GM21576 (cell line): Measurements from ENCODE around the gene IFIT1.

ENCODE experiments used
- ATAC-seq: cut with Tn5 transposase; IDR thresholded peaks from one replicate; pipeline ENCODE4 v1.9.1; 2021; ENCODE audit warnings: mild to moderate bottlenecking, moderate library complexity; ENCODE audit not compliant: unreplicated experiment

IFIT1 gene, protein sequence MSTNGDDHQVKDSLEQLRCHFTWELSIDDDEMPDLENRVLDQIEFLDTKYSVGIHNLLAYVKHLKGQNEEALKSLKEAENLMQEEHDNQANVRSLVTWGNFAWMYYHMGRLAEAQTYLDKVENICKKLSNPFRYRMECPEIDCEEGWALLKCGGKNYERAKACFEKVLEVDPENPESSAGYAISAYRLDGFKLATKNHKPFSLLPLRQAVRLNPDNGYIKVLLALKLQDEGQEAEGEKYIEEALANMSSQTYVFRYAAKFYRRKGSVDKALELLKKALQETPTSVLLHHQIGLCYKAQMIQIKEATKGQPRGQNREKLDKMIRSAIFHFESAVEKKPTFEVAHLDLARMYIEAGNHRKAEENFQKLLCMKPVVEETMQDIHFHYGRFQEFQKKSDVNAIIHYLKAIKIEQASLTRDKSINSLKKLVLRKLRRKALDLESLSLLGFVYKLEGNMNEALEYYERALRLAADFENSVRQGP

DNA sequence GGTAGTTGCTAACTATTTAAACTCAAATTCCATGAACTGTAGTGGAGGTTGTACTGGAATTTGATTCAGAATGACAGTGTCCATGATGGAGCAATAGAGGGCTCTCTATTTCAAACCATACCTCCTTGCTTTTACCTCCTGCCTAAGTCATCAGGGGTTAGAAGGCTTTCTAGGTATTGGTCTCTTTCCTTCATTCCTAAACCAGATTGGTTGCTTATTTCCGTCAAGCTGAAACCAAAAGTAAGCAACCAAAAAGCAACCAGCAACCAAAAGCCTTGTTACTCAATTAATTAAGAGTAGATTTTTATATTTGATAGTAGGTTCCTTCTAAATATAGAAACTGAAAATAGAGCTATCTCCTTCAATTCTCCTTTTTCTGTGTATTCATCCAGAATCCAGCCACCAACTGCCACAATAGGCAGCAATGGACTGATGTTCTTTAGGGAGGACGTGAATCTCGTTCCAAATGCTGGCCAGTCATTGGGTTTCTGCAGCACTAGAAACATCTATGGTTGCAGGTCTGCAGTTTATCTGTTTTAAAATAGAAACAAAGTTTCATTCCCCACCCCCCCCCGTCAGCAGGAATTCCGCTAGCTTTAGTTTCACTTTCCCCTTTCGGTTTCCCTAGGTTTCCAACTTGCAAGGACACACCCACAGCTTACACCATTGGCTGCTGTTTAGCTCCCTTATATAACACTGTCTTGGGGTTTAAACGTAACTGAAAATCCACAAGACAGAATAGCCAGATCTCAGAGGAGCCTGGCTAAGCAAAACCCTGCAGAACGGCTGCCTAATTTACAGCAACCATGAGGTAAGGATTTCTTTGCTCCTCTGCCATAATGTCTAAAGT lies at the start of gene IFIT1:
TSS of gene IFIT1 (plus strand) at position 717 of the 850 bp plus-strand sequence. CDS start at position 807, 90 bp downstream.
- ATAC-seq: peak; percentile 71

DNA sequence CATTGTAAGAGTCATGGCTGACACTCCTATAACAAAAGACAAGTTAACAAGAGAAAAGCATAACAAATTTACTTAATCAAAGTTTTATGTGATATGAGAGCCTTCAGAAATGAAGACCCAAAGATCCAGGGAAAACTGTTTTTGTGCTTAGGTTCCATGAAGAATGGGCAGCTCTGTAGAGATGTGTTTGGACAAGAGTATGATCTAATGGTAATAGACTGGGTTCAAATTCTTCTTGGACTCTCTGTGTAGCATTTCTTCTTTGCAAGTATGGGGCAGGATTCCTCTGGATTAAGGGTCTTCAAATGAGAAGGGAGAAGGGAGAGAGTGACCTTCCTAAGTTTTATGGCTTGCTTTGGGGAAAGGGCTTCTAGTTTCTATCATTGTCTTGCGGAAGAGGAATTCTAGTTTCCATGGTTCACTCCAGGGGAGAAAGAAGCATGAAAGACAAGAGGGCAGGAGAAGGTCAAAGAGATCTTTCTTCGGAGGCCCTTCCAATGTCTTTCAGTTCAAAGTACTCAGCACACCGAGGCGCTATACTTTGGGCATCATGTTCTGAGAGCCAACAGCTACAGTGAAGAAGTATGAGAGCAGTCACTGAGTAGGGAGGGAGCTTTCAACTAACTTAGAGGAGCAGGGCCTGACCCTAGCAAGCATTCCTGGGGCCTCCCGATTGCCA lies 49.2 kb upstream of the IFIT1 start:
- no peak for ATAC-seq

DNA sequence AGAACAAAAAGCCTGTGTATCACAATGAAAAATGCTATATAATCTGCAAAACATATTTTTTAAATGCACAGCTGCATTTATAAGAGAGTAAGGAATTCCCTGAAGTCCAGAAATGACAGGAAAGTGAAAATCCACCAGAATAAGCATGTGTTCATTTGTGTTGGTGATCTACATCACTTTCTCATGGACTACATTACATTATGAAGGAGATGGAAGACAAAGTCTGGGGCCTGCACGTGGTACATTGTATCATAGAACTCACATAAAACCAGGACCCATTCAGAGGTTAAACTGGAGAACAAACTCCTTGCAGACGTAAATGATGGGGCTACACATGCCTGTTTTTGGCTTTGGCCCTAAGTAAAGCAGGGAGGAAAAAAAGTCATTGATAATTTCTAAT lies 48.3 kb upstream of the IFIT1 start:
- ATAC-seq: no peak

DNA sequence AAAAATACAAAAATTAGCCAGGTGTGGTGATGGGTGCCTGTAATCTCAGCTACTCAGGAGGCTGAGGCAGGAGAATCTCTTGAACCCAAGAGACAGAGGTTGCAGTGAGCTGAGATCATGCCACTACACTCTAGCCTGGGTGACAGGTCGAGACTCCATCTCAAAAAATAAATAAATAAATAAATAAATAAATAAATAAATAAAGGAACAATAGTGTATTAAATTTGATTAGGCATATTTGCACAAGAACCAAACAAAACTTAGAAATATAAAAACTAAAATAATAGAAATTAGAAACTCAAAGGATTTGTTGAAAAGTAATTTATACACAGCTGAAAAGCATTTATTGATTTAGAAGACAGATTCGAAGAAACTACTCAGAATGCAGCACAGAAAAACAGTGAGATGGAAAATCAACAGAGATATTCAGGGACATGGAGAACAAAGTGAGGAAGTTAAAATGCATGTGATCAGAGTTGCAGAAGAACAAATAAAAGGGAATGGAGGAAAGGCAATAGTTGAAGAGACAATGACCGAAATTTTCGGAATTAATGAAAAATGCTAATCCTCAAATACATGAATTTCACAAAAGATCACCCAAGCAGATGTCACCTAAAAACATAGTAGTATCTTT lies 46.9 kb upstream of the IFIT1 start:
- ATAC-seq: no peak

DNA sequence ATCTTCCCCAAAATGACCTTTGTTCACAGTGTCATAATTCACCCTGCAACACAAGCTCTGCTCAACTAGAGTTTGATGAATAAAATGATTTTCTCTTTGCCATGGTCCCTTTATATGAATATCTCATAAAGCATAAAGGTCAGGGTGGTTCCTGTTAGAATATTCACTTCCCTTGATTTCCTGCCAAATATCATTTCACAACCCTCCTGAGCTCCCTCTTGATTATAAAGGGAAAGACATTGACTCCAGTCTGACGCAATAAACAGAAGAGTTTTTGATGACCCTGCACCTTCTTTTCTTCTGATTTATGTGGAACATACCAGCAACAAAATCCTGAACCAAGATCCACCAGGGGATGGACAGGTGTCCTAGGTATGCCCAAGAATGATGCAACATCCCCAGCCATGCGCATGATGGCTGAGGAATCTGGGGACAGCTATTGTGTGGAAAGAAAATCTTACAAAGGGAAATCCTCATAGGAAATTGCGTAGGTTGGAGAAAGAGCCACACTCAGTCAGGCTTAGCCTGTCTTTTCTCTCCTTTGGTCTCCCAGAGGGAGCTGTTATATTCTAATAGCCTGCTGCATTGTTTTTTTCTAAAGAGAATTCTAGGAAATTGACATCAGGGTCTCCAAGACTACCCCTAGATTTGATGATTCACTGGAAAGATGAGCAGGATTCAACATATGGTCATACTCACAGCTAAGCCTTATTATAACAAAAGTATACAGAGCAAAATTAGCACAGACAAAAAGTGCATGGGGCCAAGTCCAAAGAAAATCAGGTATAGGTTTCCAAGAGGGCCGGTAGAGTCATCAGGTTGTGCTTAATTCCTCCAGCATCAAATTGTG lies 45.8 kb upstream of the IFIT1 start:
- ATAC-seq: no peak

DNA sequence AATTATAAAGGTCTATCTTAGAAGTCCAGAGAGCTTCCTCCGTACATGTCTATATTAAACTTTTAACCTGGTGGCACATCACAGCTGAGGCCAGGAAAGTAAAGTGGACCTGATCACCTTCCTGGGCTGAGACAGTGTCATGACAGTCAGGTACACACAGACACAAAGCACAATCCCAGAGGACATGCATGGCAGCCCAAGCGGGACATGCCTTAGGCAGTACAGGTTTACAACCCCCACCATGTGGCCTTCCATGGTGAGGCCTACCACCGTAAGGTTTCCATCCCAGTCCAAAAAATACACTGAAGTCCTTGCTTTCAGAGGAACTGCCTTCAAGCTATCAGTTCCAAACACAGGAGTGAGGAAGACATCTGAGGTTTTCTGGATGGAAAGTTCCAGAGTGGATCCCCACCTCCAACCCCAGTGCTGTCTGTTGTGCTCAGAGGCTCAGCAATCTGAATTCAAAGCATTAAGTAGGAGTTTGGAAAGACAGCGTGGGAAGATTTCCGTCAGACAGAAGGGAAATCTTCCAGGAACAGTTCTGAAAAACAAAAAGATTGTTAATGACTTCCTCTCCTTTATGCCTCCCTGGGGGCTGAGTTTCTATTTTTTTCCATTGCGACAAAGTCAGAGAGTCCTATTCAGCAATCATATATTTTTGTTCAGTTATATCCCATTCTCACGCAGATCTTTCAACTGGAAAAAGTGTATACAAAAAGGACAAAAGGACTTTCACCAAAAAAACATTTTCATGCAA lies 44.5 kb upstream of the IFIT1 start:
- ATAC-seq: no peak

DNA sequence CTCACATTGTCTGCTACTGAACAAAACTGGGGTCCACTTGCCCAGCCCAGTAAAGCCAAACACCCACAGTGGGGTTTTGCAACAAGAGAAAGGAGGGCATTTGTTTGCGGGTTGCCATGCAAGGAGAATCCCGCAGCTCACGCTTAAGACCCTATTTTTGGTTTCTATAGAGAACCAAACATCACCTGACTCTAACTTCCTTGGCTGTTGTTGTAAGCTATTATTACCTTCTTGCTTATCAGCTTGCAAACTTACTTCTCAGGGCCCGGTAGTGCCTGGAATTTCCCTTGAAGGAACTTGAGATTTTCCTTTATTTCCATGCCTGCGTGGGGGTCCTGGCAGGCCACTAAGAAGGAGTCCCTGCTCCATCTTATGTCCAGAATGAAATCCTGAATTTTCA lies 43.9 kb upstream of the IFIT1 start:
- no peak for ATAC-seq

DNA sequence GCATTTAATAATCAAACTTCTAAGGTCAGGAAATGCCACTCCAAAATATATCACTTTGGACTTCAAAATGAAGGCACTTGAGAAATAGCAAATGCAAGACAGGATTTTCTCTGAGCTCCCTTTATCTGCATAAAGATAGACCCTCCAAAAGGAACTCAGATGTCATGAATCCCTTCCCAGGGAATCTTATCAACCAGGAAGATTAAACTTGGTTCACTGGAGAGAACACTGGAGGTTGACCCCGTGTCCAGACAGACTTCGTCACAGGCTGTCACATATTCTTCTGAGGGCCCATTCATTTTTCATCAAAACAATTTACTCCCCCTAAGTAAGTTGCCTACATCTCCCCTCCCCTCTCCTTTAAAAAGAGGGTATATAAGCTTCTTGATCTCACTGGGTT lies 43.4 kb upstream of the IFIT1 start:
- no peak for ATAC-seq

DNA sequence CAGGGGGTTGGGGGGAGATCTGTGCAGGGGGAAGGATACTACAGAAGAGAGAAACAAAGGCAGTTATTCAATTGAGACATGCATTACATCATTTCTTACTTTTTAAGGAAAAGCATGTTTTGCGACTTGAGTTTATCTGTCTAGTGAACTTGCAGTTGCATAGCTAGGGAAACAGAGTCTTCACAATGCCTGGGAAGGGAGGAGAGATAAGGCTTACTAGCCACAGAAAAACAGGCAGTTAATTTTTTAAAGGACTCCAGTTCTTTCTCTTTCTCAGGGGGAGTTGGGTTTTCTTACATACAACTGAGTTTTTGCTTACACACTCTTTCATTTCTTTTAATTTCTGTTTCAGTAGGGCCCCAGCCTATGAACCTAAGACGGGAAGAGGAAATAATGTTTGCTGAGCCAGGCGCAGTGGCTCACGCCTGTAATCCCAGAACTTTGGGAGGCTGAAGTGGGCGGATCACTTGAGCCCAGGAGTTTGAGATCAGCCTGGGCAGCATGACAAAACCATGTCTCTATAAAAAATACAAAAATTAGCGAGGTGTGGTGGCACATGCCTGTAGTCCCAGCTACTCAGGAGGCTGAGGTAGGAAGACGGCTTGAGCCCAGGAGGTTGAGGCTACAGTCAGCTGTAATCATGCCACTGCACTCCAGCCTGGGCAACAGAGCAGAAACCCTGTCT lies 41.6 kb upstream of the IFIT1 start:
- ATAC-seq: peak; percentile 33

DNA sequence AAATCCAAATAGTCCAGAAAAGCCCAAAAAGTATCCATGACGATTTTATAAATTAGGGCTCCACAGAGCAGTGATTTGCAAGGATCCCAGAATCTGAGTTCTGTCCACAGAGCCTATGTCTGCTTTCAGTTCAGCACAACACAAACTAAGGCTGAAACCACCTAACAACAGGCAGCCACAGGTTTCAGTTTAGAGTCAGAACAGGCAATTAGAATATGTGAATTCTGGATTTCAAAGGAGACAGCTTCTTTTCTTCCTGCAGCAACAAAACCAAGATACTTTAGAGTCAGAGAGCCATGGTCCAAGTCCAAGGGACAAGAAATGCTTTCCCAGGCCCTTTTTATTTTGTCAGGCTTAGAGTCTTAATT lies 41.0 kb upstream of the IFIT1 start:
- peak; percentile 76 for ATAC-seq

DNA sequence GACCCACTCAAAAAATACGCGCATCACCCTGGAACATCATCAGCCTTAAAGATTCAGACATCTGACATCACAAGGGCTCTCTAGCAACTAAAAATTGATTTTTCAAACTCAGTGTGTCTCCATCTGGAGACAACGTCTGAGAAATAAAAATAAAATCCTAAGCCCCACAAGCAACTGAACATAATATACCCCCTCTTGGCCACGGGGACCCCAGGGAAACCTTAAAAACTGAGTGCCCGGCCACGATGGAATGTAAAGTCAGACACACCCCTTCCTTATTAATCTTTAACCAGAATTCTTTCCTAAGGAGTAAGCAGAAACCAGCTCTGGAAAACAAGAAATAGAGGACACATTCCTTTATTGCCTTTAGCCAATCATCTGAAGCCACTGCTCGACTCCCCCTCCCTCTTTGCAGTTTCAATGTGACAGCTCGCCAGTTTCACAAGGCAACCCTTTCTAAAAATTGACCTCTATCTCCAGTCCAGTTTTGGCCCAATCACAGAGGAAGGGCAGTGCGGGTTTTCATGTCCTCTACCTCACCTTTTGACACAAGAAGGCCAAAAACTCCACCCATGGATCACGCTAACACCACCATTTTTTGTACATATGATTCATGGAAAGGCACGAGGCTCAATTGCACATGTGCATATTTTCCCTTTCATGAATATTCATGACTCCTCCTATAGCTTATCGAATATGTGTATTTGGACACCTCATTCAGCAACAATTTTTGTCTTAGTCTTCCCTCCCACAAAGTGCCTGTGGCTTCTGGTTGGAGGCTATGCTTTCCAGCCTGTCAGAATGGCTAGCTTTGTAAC lies 40.4 kb upstream of the IFIT1 start:
- ATAC-seq: peak; percentile 36

DNA sequence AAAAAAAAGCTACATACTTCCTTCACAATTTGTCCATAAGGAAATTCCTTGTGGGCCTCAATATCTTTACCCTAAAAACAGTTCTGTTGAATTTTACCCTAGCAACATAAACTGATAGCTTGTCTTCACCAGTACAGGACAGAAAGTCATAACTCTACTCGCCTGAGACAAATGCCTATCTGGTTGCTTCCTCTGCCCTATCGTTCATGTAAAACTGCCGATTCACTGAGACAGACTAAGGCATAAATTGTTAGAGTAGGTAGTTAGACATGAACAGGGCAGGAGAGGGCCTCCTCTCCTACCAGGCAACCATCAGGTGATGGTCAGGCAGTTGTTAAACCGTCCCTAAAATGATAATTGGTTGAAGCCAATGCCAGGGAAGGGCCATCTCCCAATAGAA lies 39.6 kb upstream of the IFIT1 start:
- no peak for ATAC-seq

DNA sequence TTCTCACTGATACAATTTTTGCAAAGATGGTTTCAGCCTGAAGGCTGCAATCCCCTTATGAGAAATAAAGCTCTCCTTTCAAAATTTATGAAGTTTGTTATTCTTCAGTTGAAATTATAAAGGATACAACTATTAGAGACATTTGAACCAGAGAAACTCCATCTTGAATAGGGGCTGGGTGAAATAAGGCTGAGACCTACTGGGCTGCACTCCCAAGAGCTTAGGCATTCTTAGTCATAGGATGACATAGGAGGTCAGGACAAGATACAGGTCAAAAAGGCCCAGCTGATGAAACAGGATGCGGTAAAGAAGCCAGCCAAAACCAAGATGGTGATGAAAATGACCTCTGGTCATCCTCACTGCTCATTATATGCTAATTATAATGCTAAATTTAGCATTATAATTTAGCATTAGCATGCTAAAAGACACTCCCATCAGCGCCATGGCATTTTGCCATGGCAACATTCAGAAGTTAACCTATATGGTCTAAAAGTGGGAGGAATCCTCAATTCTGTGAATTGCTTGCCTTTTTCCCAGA lies 37.0 kb upstream of the IFIT1 start:
- no peak for ATAC-seq

DNA sequence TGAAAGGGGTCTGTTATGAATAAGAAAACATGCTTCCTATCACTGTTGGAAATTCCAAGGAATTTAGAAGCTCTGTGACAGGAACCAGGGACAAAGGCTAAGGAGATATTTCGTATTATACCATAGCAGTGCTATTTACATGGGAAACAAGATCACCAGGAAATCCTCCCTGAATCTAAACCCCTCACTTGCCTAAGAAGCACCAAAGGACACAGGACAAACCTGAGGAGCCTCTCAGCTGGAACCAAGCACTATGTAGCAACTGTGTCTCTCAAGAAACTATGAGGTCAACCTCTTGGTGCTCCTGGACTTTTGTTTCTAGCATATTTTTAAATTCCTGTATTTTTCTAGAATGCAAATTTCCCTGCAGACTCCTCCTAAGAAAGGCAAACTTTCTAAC lies 35.3 kb upstream of the IFIT1 start:
- no peak for ATAC-seq

DNA sequence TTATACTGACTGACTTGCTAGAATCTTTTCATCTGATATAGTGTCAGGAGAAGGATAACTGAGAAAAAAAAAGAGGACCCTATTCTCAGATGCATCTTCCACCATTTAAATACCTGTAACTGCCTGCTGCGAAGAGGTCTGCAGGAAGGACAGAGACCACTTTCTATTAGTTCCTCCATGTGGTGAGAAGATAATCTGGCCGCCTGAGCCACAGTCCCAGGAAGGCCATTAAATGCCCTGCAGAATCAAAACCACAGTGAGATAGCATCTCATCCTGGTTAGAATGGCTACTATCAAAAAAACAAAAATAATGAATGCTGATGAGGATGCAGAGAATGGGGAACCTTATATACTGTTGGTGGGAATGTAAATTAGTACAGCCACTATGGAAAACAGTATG lies 34.4 kb upstream of the IFIT1 start:
- ATAC-seq: no peak

DNA sequence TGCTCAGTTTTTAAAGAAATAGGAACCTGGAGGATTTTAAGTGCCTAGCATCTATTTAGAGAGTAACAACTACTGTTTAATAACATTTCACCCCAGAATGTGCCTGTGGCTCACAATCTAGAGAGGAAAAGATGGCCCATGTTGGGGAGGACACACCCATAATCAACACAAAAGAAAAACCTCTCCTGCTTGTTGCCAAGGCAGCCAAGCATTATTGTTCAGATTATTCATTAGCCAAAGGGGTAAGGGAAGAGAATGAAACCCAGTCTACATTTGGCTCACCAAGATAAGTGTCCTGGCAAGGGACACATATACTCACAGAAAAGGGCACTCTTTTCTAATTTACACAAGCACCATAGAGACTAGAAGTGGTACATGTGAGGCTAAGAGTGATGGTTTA lies 32.3 kb upstream of the IFIT1 start:
- no peak for ATAC-seq

DNA sequence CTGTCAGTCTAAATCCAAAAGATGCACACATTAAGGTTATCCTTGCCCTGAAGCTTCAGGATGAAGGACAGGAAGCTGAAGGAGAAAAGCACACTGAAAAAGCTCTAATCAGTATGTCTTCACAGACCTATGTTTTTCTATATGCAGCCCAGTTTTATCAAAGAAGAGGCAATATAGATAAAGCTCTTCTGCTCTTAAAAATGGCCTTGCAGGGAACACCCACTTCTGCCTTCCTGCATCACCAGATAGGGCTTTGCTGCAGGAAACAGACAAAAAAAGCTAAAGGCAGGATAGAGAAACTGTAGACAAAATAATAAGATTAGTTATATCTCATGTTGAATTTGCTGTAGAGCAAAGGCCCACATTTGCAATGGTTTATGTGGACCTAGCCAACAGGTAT lies 29.5 kb upstream of the IFIT1 start:
- ATAC-seq: no peak
